IPS-15b (cell line): ENCODE results near the gene MUC13.

Source experiments
- H3K27me3 ChIP-seq: one replicate; pipeline ENCODE4 v1.6.1; 2013; ENCODE audit warnings: low read length; ENCODE audit not compliant: control insufficient read depth, insufficient read depth
- H3K36me3 ChIP-seq: one replicate; pipeline ENCODE4 v1.6.1; 2013; ENCODE audit warnings: low read length; ENCODE audit not compliant: control insufficient read depth, insufficient read depth
- H3K4me1 ChIP-seq: one replicate; pipeline ENCODE4 v1.6.1; 2013; ENCODE audit warnings: mild to moderate bottlenecking, low read length; ENCODE audit not compliant: control insufficient read depth, insufficient read depth
- H3K4me3 ChIP-seq: one replicate; pipeline ENCODE4 v1.5.1; 2013; ENCODE audit warnings: low read depth, low read length
- H3K9ac ChIP-seq: one replicate; pipeline ENCODE4 v1.6.1; 2013; ENCODE audit warnings: low read depth, mild to moderate bottlenecking, low read length
- H3K9me3 ChIP-seq: one replicate; pipeline ENCODE4 v1.6.1; 2013; ENCODE audit warnings: mild to moderate bottlenecking, low read length; ENCODE audit not compliant: control insufficient read depth, insufficient read depth

The MUC13 gene, protein sequence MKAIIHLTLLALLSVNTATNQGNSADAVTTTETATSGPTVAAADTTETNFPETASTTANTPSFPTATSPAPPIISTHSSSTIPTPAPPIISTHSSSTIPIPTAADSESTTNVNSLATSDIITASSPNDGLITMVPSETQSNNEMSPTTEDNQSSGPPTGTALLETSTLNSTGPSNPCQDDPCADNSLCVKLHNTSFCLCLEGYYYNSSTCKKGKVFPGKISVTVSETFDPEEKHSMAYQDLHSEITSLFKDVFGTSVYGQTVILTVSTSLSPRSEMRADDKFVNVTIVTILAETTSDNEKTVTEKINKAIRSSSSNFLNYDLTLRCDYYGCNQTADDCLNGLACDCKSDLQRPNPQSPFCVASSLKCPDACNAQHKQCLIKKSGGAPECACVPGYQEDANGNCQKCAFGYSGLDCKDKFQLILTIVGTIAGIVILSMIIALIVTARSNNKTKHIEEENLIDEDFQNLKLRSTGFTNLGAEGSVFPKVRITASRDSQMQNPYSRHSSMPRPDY

DNA sequence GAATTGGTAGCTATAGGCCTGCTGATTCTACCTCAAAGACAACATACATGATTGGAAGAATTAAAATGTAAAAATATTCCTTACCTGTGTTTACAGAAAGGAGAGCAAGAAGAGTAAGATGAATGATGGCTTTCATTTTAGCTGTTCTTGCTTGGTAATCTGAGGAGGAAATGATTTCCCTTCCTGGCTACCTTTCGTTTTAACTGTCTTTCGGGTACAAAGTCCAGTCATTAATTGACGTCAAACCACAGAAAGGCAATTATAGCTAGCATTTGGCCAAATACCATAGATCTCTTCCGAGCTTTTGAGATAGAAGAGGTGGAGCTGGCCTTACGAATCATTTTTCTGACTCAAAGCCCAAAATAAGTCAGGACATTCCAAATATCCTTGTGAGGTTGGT is at the start of gene MUC13:
TSS of gene MUC13 (minus strand) at position 175 of the 400 bp plus-strand sequence. CDS start at position 136, 39 bp downstream.
- no peaks in the 10 kb centered on the region for H3K9me3 ChIP-seq
- H3K36me3 ChIP-seq, result no peaks in the 10 kb centered on the region
- no peak within 1 kb of the TSS for H3K9ac ChIP-seq
- H3K4me3 ChIP-seq, result no peak within 1 kb of the TSS
- H3K4me1 ChIP-seq, result no peaks in the 10 kb centered on the region
- no peaks in the 10 kb centered on the region for H3K27me3 ChIP-seq

DNA sequence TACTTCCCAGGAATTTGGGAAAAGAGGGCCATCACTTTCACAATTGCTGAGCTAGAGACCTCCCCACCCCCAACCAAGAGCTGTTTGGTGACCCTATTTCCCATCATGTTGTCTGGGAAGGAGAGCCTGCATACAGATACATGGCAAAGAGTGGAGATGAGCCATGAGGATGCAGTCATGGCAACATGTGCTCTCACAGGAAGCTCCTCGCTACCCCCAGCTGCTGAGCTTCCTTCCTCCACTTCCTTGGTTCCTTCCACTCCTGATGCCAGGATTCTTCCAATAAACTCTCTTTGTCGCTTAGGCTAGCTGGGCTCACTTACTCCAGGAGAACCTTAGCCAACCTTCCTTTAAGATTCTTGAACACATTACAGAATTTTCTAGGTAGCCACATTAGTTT is 48.3 kb upstream of the MUC13 start:
- Histone ChIP-seq H3K36me3 (no peaks in the 10 kb centered on the region), H3K4me1 (no peaks in the 10 kb centered on the region), H3K9ac (no peak overlapping the region), H3K27me3 (no peaks in the 10 kb centered on the region), H3K4me3 (no peak overlapping the region), H3K9me3 (no peaks in the 10 kb centered on the region)

DNA sequence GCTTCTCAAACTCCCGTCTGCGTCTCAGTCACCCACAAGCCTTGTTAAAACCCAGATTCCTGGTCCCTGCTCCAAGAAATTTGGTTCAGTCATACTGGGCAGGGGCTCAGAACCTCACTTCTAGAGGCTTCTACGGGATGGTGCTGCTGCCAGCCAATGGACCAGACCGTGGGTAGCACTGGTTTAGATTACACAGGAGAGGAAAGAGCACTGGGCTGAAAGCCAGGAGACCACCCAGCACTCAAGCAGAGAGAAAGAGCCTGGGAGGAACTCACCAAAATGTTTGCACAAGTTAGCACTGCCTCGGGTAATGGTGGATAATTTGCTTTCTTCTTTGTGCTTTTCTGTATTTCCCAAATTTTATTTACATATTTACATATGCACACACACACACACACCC is 46.9 kb upstream of the MUC13 start:
- H3K9me3 ChIP-seq, result peaks cover 1% of the 10 kb centered on the region
- no peaks in the 10 kb centered on the region for H3K4me1 ChIP-seq
- no peak overlapping the region for H3K4me3 ChIP-seq
- H3K27me3 ChIP-seq, result no peaks in the 10 kb centered on the region
- H3K36me3 ChIP-seq, result no peaks in the 10 kb centered on the region
- no peak overlapping the region for H3K9ac ChIP-seq

DNA sequence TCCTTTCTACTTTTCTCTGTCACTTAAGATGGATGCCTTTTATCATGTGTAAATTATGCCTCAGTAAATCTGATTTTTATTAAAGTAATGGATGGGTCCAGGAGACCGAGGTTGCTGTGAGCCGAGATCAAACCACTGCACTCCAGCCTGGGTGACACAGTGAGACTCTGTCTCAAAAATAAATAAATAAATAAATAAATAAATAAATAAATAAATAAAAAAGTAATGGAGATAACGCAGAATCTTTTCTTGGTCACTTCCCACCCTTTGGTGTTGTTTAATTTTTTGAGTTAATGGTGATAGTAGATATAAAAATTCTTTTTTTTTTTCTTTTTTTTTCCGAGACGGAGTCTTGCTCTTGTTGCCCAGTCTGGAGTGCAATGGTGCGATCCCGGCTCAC is 44.1 kb upstream of the MUC13 start:
- no peak overlapping the region for H3K9ac ChIP-seq
- no peak overlapping the region for H3K4me3 ChIP-seq
- peaks cover 2% of the 10 kb centered on the region for H3K9me3 ChIP-seq
- H3K4me1 ChIP-seq, result no peaks in the 10 kb centered on the region
- H3K36me3 ChIP-seq, result no peaks in the 10 kb centered on the region
- no peaks in the 10 kb centered on the region for H3K27me3 ChIP-seq

DNA sequence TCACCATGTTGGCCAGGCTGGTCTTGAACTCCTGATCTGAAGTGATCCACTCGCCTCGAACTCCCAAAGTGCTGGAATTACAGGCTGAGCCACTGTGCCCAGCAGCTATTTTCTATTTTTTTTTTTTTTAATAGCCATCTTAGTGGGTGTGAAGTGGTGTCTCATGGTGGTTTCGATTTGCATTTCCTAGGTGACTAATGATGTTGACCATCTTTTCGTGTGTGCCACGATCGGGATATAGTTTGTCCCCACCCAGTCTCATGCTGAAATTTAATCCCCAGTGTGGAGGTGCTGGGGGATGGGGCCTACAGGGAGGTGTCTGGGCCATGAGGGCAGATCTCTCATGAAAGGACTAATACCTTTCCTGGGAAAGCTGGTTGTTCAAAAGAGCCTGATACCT is 41.8 kb upstream of the MUC13 start:
- no peak overlapping the region for H3K9ac ChIP-seq
- H3K9me3 ChIP-seq, result peaks cover 2% of the 10 kb centered on the region
- no peaks in the 10 kb centered on the region for H3K27me3 ChIP-seq
- no peaks in the 10 kb centered on the region for H3K36me3 ChIP-seq
- H3K4me1 ChIP-seq, result no peaks in the 10 kb centered on the region
- no peak overlapping the region for H3K4me3 ChIP-seq

DNA sequence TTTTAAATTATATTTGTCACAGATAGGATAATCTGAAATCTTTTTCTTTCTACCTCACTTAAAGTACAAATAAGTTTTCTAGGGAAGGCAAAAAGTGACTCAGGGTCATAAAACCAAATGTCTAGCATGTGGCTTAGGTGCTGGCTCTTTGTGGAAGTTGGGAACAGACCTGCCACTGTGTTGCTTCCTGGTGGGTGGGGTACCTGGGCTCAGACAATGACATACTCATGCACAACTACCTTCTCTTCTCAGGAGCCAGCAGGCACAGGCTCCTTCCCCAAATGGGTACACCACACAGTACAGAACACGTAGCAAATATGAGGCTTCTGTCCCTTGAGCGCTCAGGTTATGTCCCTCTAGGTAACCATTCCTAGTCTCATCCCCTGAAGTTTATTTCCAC is 40.1 kb upstream of the MUC13 start:
- H3K4me3 ChIP-seq, result no peak overlapping the region
- H3K4me1 ChIP-seq, result no peaks in the 10 kb centered on the region
- H3K9me3 ChIP-seq, result peaks cover 2% of the 10 kb centered on the region
- H3K9ac ChIP-seq, result no peak overlapping the region
- H3K27me3 ChIP-seq, result no peaks in the 10 kb centered on the region
- H3K36me3 ChIP-seq, result no peaks in the 10 kb centered on the region

DNA sequence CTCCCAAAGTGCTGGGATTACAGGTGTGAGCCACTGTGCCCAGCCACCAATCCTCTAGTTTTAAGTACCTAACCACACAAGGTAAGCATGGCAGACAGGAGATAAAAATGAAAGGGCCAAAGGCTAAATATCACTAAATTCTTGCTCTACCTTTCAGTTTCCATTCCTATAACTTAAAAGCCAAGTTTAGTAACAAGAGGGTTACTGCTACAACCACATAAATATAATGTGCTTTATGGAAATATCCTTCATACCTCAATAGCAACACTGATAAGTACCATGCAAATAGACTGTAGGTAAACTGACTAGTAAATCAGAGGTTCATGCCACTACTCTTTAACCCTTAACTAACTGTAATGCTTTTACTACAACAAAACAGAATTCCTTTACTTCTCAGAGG is 38.7 kb upstream of the MUC13 start:
- Histone ChIP-seq H3K9ac (no peak overlapping the region), H3K27me3 (no peaks in the 10 kb centered on the region), H3K36me3 (no peaks in the 10 kb centered on the region)

DNA sequence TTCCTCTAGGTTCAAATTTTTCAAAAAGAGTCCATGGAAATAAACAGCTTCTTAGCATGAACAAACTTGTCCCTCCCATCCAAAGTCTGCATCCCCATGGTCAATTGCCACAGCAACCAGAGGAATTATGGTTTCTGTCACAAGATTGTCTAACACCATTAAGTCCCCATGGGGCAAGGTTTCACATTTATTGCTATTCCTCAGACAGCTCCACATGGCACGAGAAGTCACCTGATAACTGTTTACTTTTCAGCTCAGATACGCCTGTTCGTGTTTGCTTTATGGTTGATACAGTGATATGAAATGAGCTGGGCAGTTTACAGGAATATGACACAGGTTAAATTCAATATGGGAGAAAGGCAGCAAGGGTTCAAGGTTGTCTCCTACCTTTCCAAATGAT is 37.9 kb upstream of the MUC13 start:
- no peak overlapping the region for H3K9ac ChIP-seq
- no peaks in the 10 kb centered on the region for H3K27me3 ChIP-seq
- no peaks in the 10 kb centered on the region for H3K4me1 ChIP-seq
- no peak overlapping the region for H3K4me3 ChIP-seq
- H3K36me3 ChIP-seq, result no peaks in the 10 kb centered on the region
- H3K9me3 ChIP-seq, result peaks cover 2% of the 10 kb centered on the region

More for the DNA sequence above, 38.7 kb upstream of the MUC13 start:
- no peak overlapping the region for H3K4me3 ChIP-seq
- no peaks in the 10 kb centered on the region for H3K4me1 ChIP-seq
- H3K9me3 ChIP-seq, result peaks cover 2% of the 10 kb centered on the region

DNA sequence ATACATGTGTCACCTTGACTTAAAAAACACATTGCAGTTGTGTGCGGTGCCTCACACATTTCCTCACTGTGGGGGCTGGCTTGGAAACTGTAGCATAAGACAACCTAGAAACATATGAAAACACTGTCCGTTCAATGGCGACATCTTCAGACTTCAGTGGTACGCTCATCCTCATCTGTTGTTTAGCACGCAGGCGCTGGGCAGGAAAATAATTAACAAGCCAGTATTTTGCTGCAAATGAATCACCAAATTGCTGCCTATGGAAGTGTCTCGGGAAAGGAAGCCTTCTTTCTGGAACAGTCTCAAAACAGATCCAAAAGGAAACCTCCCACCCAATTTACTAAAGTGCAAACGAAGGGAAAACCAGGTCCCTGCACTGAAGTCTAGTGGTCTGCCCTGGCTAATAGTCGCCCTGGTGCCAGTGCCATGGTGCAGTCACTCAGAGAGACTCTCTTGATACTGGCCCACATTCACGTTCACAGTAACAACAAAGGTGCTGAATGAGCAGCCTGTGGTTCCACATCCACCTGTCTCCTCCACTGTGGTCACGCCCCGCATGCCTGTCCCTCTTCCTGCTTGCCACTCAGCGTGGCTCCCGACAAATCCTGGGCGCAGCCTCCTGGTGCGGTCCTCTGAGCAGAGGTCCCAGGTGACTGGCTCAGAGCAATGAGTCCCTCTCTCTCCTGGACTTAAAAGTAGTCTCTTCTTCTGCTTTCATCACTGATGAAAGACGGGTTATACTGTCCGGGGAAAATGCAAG is 35.6 kb upstream of the MUC13 start:
- Histone ChIP-seq H3K27me3 (no peaks in the 10 kb centered on the region), H3K36me3 (no peaks in the 10 kb centered on the region), H3K9me3 (no peaks in the 10 kb centered on the region), H3K4me3 (no peak overlapping the region), H3K9ac (no peak overlapping the region), H3K4me1 (no peaks in the 10 kb centered on the region)

DNA sequence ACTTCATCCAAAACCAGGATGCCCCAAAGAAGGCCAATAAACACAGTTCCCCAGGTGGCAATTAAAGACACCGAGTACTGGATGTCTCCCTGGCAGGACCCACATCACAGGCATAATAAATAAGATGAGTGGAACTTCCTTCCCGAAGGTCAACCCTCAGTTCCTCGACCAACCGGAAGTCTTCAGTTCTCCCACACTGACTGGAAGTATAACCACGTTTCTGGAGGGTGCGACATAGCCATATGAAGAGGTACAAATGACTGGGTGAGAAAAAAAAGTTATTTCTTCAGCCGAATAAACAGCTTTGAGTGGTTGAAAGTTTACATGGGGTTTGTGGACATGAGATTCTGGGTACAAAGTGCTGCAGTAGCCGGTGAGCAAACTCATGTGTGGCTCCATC is 34.6 kb upstream of the MUC13 start:
- H3K27me3 ChIP-seq, result no peaks in the 10 kb centered on the region
- no peak overlapping the region for H3K9ac ChIP-seq
- no peaks in the 10 kb centered on the region for H3K9me3 ChIP-seq
- no peaks in the 10 kb centered on the region for H3K36me3 ChIP-seq
- no peak overlapping the region for H3K4me3 ChIP-seq
- H3K4me1 ChIP-seq, result no peaks in the 10 kb centered on the region

DNA sequence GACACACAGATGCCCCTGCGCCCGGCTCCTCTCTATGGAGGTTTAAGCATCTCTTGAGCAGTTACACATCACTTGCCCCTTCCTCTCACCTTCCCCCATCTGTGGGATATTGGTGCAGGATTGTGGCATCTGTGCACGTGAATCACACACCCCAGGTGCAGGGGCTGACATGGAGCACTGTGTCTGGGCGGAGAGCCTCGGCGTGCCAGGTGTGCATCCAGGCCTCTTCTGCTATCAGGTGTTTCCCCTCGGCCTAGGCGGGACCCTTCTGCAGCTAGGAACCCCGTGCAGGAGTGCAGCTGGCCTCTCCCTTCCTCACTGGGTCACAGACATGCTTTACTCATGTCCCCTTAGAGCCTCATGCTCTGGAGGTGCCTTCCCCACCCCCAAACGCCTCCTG is 33.4 kb upstream of the MUC13 start:
- H3K27me3 ChIP-seq, result no peaks in the 10 kb centered on the region
- no peak overlapping the region for H3K9ac ChIP-seq

More for the DNA sequence above, 33.4 kb upstream of the MUC13 start:
- Histone ChIP-seq H3K36me3 (no peaks in the 10 kb centered on the region), H3K9me3 (no peaks in the 10 kb centered on the region), H3K4me1 (no peaks in the 10 kb centered on the region), H3K4me3 (no peak overlapping the region)
